GM21737 (cell line): ENCODE data around the gene ARHGEF3.
A peak's percentile ranks its signal among the peaks of the same experiment; 100 is the strongest.

Experiments
- ATAC-seq: cut with Tn5 transposase; IDR thresholded peaks from one replicate; pipeline ENCODE4 v1.9.1; 2021; ENCODE audit warnings: mild to moderate bottlenecking, moderate library complexity; ENCODE audit not compliant: unreplicated experiment

Gene ARHGEF3

DNA sequence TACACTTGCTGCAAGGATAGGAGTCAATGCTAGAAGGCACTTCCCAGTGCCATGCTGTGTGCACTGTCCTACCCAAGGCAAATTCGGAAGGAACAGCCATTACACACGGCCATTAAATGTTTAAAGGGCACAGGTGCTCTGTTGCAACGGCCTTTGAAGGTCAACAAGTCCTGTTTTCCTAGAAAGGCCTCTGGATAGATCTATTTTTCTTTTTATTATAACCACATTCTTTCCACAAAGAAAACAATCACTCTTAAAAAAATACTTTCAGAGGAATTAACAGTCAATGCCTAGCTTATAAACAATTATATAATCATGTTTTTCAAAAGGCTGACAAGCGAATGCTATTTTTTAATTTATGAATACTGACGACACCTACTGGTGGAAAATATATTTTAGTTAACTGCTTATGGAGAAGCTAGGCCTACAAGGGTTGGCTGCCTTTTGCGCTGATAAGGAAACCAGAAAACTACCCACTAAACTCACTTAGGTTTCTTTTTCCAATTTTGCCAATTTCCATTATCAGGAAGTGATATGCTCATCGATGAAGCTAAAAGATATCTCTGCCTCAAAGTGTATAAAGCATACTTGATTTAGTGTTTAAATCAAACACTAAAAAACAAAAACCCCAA, 2.4 kb downstream of the ARHGEF3 start:
- ATAC-seq = no peak

- ATAC-seq = no peak
Observed at GRCh38 chr3:56796996-56797395, 4.8 kb downstream of the ARHGEF3 start.

GRCh38 chr3:56796202-56796601, 5.5 kb downstream of the ARHGEF3 start:
- no peak for ATAC-seq

DNA sequence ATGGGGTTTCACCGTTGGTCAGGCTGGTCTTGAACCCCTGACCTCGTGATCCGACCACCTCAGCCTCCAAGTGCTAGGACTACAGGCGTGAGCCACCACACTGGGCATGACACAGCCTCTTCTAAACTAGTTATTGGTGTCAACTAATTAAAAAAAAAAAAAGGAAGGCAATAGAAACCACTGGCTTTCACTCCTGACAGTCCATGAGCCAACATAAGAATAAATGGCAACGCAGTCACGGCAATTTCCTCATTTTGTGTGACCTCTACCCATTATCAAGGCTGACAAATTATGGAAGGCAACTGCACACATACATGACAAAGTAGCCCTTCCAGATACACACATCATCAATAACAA, 5.9 kb downstream of the ARHGEF3 start:
- ATAC-seq = no peak

DNA sequence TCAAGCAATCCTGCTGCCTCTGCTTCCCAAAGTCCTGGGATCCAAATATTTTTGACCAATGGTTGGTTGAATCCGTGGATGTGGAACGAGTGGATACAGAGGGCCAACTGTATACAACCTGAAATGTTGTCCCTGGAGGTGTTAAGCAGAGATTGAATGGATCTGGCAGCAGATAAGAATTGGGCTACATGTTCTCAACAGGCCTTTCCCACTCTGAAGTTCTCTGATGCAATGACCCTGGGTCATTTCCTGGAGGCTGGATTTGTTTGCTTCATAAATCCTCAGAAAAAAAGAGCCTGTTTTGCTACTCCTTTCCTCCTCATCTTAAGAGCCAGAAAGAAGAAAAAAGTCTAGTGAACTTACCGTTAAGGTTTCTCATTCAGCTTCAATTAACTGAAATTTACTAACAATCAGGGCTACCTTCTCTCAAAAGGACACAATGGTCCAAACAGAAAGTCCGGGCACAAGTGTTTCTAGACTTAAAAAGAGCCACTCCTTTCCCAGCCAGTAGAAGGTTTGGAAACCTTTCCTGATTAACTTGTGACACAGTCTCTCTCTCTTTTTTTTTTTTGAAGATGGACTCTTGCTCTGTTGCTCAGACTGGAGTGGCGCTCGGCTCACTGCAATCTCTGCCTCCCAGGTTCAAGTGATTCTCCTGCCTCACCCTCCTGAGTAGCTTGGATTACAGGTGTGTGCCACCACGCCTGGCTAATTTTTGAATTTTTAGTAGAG, 6.5 kb downstream of the ARHGEF3 start:
- no peak for ATAC-seq

DNA sequence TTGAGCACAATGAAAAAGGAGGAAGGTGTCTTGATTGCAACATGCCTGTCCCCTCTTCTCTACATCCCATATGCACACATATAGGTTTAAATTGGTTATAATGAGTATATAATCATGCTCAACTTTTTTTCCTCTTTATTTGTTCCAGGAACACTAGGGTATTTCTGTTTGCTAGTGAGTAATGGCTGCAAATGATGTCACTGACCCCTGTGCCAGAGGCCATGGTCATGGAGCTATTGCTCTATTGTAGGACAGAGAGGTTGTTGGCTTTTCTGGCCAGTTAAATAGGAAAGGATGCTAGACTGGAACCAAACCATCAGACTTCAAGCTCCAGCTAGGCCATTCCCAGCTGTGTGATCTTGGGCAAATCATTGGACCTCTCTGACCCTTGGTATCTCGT, 9.6 kb downstream of the ARHGEF3 start:
- no peak for ATAC-seq

- ATAC-seq = no peak
Observed at GRCh38 chr3:56790016-56790821, 11.5 kb downstream of the ARHGEF3 start.

- ATAC-seq = no peak
Observed at GRCh38 chr3:56789076-56789475, 12.7 kb downstream of the ARHGEF3 start.

DNA sequence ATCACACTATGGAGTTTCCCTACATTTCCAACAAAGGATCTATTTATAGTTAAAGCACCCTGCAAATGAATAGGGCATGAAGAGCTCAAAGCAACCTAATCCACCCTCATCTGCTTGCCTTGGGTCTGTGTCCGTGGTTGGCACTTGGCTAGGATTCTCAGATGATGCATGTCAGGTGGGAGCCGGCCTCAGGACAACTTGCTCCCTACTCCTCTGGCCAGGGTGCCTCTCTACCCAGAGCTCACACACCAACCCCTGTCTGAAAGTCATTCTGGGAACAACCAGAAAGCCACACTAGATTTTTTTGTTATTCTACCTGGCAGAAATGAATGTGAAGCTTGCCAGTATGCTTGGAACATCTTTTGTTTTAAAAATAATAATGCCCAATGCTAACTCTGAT, 13.2 kb downstream of the ARHGEF3 start:
- no peak for ATAC-seq

DNA sequence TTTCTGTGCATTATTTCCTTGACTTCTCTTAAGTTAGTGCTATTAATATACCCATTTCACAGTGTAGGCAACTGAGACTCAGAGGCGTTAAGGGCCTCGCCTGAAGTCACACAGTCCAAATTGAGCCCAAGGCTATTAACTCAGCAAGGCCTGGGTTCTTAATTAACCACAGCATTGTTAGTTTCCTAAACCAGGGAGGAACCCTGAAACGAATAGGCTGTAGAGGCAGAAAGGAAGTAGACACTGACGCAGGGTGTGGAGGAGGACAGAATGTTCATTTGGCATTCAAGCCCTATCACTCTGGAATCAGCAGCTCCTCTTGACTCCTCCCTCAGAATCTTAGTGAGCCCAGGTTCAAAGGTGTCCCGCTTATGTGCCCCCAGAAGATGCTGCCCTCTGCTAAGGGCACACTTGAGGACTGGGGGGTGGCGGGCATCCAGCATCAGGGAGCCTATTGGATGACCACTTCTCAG, 13.9 kb downstream of the ARHGEF3 start:
- no peak for ATAC-seq

- ATAC-seq = no peak
Observed at GRCh38 chr3:56787258-56787775, 14.4 kb downstream of the ARHGEF3 start.

- no peak for ATAC-seq
Observed at GRCh38 chr3:56785499-56785898, 16.2 kb downstream of the ARHGEF3 start.

DNA sequence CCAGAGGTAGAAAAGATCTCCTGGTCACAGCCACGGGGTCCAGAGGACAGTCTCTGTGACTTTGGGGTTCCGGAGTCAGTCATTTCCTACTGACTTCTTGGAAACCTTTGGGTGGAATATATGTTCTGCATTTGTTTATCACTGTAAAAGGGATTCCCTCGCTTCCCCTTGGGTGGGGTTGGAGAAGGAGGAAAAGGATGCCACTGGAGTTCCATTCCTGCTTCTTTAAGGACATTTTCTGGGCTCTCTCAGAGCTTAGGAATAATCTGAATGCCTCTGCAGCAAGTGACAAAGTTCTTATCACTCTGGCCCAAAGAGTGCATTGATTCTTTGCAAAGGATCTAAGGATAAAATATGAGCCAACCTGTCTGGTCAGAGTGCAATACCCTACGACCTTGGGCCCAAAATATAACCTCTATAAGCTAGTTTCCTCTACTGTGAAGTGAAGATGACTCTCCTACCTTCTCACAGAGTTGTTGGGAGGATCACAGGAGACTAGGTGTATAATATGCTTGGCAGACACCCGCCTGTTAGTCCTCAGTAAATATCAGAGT, 17.2 kb downstream of the ARHGEF3 start:
- ATAC-seq = no peak

DNA sequence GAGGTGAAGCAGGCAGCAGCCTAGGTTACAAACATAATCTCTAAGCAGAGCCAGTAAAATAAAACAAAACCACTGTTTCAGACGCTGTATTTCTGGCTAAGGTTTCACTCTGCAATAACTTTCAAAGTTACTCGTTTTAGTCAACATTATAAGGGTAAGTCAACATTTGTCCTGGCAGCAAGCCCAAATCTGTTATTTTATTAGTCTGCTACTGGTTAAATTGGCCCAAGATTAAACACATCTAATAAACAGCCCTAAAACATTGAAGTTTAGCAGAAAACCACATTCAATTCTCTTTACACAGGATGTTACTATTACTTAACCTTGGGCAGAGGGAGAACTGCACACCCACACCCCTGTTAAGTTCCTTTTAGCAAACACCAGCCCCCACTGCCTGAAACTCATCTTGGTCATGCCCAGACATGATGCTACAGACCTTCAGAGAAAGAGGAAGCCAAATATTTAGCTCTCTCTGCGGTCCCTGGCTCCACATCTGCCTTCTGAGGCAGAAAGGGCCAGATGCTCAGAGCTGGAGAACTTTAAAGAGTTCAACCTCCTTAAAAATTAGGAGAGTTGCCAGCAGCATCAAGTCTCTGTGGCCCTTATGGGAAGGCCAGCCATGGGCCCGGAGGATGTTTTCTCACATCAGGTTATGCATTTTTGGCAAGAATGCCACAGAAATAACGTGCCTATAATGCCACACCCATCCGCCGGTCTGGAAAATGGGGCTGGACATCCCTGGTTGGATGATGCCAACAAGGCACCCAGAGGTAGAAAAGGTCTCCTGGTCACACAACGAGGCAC, 17.9 kb downstream of the ARHGEF3 start:
- peak; percentile 96 for ATAC-seq

GRCh38 chr3:56782906-56783305, 18.8 kb downstream of the ARHGEF3 start:
- no peak for ATAC-seq

DNA sequence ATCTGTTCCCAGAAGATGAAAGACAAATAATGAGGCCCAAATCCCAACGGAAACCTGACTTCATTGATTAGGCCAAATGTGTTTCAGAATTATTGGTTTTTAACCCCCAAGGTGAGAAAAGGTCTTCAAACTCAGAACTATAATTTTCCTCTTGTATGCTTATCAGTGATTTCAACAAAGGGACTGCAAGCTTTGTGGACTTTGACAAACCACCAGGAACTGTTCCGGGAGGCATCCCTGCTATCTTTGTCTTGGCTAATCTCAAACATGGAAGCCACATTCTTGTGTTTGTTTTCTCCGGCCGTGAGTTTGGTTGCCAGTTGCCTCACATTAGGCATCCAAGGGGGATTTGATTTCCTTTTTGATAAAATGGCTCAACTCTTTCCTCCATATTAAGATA, 19.5 kb downstream of the ARHGEF3 start:
- no peak for ATAC-seq

- ATAC-seq = no peak
Observed at GRCh38 chr3:56781762-56782161, 20.0 kb downstream of the ARHGEF3 start.

- no peak for ATAC-seq
Observed at GRCh38 chr3:56780936-56781335, 20.8 kb downstream of the ARHGEF3 start.

DNA sequence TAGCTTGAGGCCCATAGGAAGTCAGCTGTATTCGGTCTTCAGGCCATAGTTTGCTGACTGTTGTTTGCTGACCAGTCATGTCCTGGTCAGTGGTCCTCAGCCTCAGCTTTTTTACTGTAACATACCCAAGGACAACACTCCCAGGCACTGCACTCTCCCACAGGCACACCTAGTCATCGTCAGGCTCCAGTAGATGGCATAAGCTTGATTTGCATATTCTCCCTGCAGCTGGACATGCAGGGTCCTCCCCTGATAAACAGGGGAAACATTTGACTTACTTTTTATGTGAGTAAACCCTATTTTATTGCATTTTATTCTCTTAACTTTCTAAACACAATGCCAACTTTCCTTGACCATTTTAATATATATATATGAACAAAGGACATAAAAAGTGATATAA, 22.9 kb downstream of the ARHGEF3 start:
- ATAC-seq = no peak

GRCh38 chr3:56776556-56776950, 25.2 kb downstream of the ARHGEF3 start:
- no peak for ATAC-seq
